HG03064 (cell line): ENCODE measurements around the gene RAD51B.
"Not testable (repeated sequence)": the region's sequence is repeated elsewhere in the genome, so short reads cannot be mapped to it uniquely, and the experiment has no call there.

ENCODE experiments used
- ATAC-seq: cut with Tn5 transposase; IDR thresholded peaks from one replicate; pipeline ENCODE4 v1.9.1; 2021; ENCODE audit warnings: low read depth; ENCODE audit not compliant: unreplicated experiment

The RAD51B gene

GRCh38 chr14:68404652-68405183, 585.1 kb downstream of the RAD51B start:
- ATAC-seq, result no peak

- no peak for ATAC-seq
These were observed 586.4 kb downstream of the RAD51B start for GRCh38 chr14:68405961-68406360.

GRCh38 chr14:68407285-68407684, 587.7 kb downstream of the RAD51B start:
- ATAC-seq, result no peak

- ATAC-seq, result no peak
These were observed 588.2 kb downstream of the RAD51B start for GRCh38 chr14:68407825-68408224.

- ATAC-seq, result no peak
These were observed 589.1 kb downstream of the RAD51B start for GRCh38 chr14:68408680-68409079.

GRCh38 chr14:68409387-68409786, 589.8 kb downstream of the RAD51B start:
- ATAC-seq, result no peak

- ATAC-seq, result no peak
These were observed 593.2 kb downstream of the RAD51B start for GRCh38 chr14:68412505-68413465.

GRCh38 chr14:68413509-68413908, 593.9 kb downstream of the RAD51B start:
- no peak for ATAC-seq

- ATAC-seq, result no peak
These were observed 594.5 kb downstream of the RAD51B start for GRCh38 chr14:68414121-68414520.

GRCh38 chr14:68416171-68416570, 596.6 kb downstream of the RAD51B start:
- ATAC-seq, result no peak

GRCh38 chr14:68417009-68417650, 597.6 kb downstream of the RAD51B start:
- no peak for ATAC-seq

GRCh38 chr14:68418174-68419118, 598.9 kb downstream of the RAD51B start:
- ATAC-seq, result no peak

GRCh38 chr14:68420350-68420749, 600.8 kb downstream of the RAD51B start:
- no peak for ATAC-seq

- no peak for ATAC-seq
These were observed 601.5 kb downstream of the RAD51B start for GRCh38 chr14:68421116-68421515.

- no peak for ATAC-seq
These were observed 604.1 kb downstream of the RAD51B start for GRCh38 chr14:68423686-68424085.

GRCh38 chr14:68424443-68425172, 605.0 kb downstream of the RAD51B start:
- ATAC-seq, result no peak

- no peak for ATAC-seq
These were observed 607.3 kb downstream of the RAD51B start for GRCh38 chr14:68426661-68427549.

GRCh38 chr14:68427550-68427890, 607.9 kb downstream of the RAD51B start:
- ATAC-seq, result no peak

GRCh38 chr14:68428900-68429299, 609.3 kb downstream of the RAD51B start:
- ATAC-seq, result not testable (repeated sequence)
